ENCODE results near the gene ZNF581.

The ZNF581 gene

GRCh38 chr19:55663846-55664536, 20.5 kb downstream of the ZNF581 start:
- Histone ChIP-seq H4K91ac (ENCODE audit: low read depth, low read length) (no peak overlapping the region), H3K27ac (ENCODE audit: low read depth, low read length) (no peak overlapping the region), H2BK5ac (ENCODE audit: low read depth, low read length, poor library complexity) (no peak overlapping the region), H3K36me3 (ENCODE audit: control insufficient read depth in 1 of 2, insufficient read depth in 2 of 2, low read length in 2 of 2) (peaks cover 94% of the 10 kb centered on the region in 2 experiments), H3K9me3 (ENCODE audit: insufficient read depth, low read depth, low read length) (no peaks in the 10 kb centered on the region), H3K27me3 (ENCODE audit: insufficient read depth, low read length) (no peaks in the 10 kb centered on the region), H3K4me1 (ENCODE audit: control insufficient read depth in 1 of 2, insufficient read depth in 2 of 2, low read length in 2 of 2) (peaks cover 0 to 3% of the 10 kb centered on the region in 2 experiments), H2AK5ac (ENCODE audit: low read length) (no peak overlapping the region), H4K12ac (ENCODE audit: low read depth, low read length) (no peak overlapping the region), H3K18ac (ENCODE audit: low read length) (no peak overlapping the region), H3K4me3 (ENCODE audit: low read depth, low read length) (peak overlapping the region; percentile 1), H3K4ac (ENCODE audit: low read depth, low read length) (peak overlapping the region; percentile 15), H2BK120ac (ENCODE audit: insufficient read depth, low read length, poor library complexity) (no peak overlapping the region), H3K79me2 (ENCODE audit: control insufficient read depth, insufficient read depth, low read length, poor library complexity) (peaks cover 8% of the 10 kb centered on the region), H2AFZ (ENCODE audit: insufficient read depth, low read length, poor library complexity) (no peak overlapping the region), H4K8ac (ENCODE audit: low read depth, low read length) (no peak overlapping the region), H3K9ac (ENCODE audit: low read length) (no peak overlapping the region), H3K4me2 (ENCODE audit: low read length) (no peak overlapping the region), H3K14ac (ENCODE audit: low read length) (no peak overlapping the region), H2BK12ac (ENCODE audit: low read length) (no peak overlapping the region), H3K23ac (ENCODE audit: low read length) (no peak overlapping the region), H3K79me1 (ENCODE audit: low read length) (no peaks in the 10 kb centered on the region)
- whole genome bisulfite sequencing (ENCODE audit: extremely low coverage, insufficient coverage, insufficient read length): no CpG with 5 or more reads among the region's 20 CpGs
- no peak for DNase-seq

- Histone ChIP-seq H3K4me1 (ENCODE audit: control insufficient read depth in 1 of 2, insufficient read depth in 2 of 2, low read length in 2 of 2) (peaks cover 0 to 3% of the 10 kb centered on the region in 2 experiments), H3K36me3 (ENCODE audit: control insufficient read depth in 1 of 2, insufficient read depth in 2 of 2, low read length in 2 of 2) (peaks cover 87 to 92% of the 10 kb centered on the region in 2 experiments), H3K14ac (ENCODE audit: low read length) (no peak overlapping the region), H2BK5ac (ENCODE audit: low read depth, low read length, poor library complexity) (no peak overlapping the region), H3K9ac (ENCODE audit: low read length) (no peak overlapping the region), H3K4ac (ENCODE audit: low read depth, low read length) (peak overlapping the region; percentile 38), H2AFZ (ENCODE audit: insufficient read depth, low read length, poor library complexity) (no peak overlapping the region), H3K4me2 (ENCODE audit: low read length) (no peak overlapping the region), H4K12ac (ENCODE audit: low read depth, low read length) (no peak overlapping the region), H3K79me2 (ENCODE audit: control insufficient read depth, insufficient read depth, low read length, poor library complexity) (no peaks in the 10 kb centered on the region), H4K91ac (ENCODE audit: low read depth, low read length) (no peak overlapping the region), H2BK120ac (ENCODE audit: insufficient read depth, low read length, poor library complexity) (no peak overlapping the region), H2BK12ac (ENCODE audit: low read length) (no peak overlapping the region), H3K9me3 (ENCODE audit: insufficient read depth, low read depth, low read length) (peaks cover 2% of the 10 kb centered on the region), H4K8ac (ENCODE audit: low read depth, low read length) (no peak overlapping the region), H3K27ac (ENCODE audit: low read depth, low read length) (no peak overlapping the region), H2AK5ac (ENCODE audit: low read length) (no peak overlapping the region), H3K18ac (ENCODE audit: low read length) (peak overlapping the region; percentile 10), H3K4me3 (ENCODE audit: low read depth, low read length) (no peak overlapping the region), H3K27me3 (ENCODE audit: insufficient read depth, low read length) (no peaks in the 10 kb centered on the region), H3K23ac (ENCODE audit: low read length) (no peak overlapping the region), H3K79me1 (ENCODE audit: low read length) (no peaks in the 10 kb centered on the region)
- no peak for DNase-seq
- WGBS (ENCODE audit: extremely low coverage, insufficient coverage, insufficient read length): no CpG with 5 or more reads among the region's 12 CpGs
Observed at GRCh38 chr19:55666343-55667005, 23.0 kb downstream of the ZNF581 start.

GRCh38 chr19:55667006-55667381, 23.5 kb downstream of the ZNF581 start:
- Histone ChIP-seq H3K4me3 (ENCODE audit: low read depth, low read length) (no peak overlapping the region), H3K27me3 (ENCODE audit: insufficient read depth, low read length) (no peaks in the 10 kb centered on the region), H3K14ac (ENCODE audit: low read length) (no peak overlapping the region), H2AFZ (ENCODE audit: insufficient read depth, low read length, poor library complexity) (no peak overlapping the region), H3K23ac (ENCODE audit: low read length) (no peak overlapping the region), H2AK5ac (ENCODE audit: low read length) (no peak overlapping the region), H2BK5ac (ENCODE audit: low read depth, low read length, poor library complexity) (no peak overlapping the region), H3K4me1 (ENCODE audit: control insufficient read depth in 1 of 2, insufficient read depth in 2 of 2, low read length in 2 of 2) (peaks cover 0 to 3% of the 10 kb centered on the region in 2 experiments), H3K27ac (ENCODE audit: low read depth, low read length) (no peak overlapping the region), H3K36me3 (ENCODE audit: control insufficient read depth in 1 of 2, insufficient read depth in 2 of 2, low read length in 2 of 2) (peaks cover 82 to 89% of the 10 kb centered on the region in 2 experiments), H3K79me1 (ENCODE audit: low read length) (no peaks in the 10 kb centered on the region), H3K18ac (ENCODE audit: low read length) (peak overlapping the region; percentile 10), H4K8ac (ENCODE audit: low read depth, low read length) (no peak overlapping the region), H3K9me3 (ENCODE audit: insufficient read depth, low read depth, low read length) (peaks cover 2% of the 10 kb centered on the region), H3K4ac (ENCODE audit: low read depth, low read length) (peak overlapping the region; percentile 30), H4K91ac (ENCODE audit: low read depth, low read length) (no peak overlapping the region), H4K12ac (ENCODE audit: low read depth, low read length) (no peak overlapping the region), H2BK120ac (ENCODE audit: insufficient read depth, low read length, poor library complexity) (no peak overlapping the region), H3K4me2 (ENCODE audit: low read length) (no peak overlapping the region), H3K79me2 (ENCODE audit: control insufficient read depth, insufficient read depth, low read length, poor library complexity) (no peaks in the 10 kb centered on the region), H2BK12ac (ENCODE audit: low read length) (no peak overlapping the region), H3K9ac (ENCODE audit: low read length) (no peak overlapping the region)
- DNase-seq: no peak
- no CpG with 5 or more reads among the region's 4 CpGs for WGBS (ENCODE audit: extremely low coverage, insufficient coverage, insufficient read length)

- H3K79me2 ChIP-seq (ENCODE audit: control insufficient read depth, insufficient read depth, low read length, poor library complexity): no peaks in the 10 kb centered on the region
- no peak overlapping the region for H3K9ac ChIP-seq (ENCODE audit: low read length)
- H3K23ac ChIP-seq (ENCODE audit: low read length): no peak overlapping the region
- H3K79me1 ChIP-seq (ENCODE audit: low read length): no peaks in the 10 kb centered on the region
- H2BK120ac ChIP-seq (ENCODE audit: insufficient read depth, low read length, poor library complexity): no peak overlapping the region
- H3K4me1 ChIP-seq (ENCODE audit: control insufficient read depth in 1 of 2, insufficient read depth in 2 of 2, low read length in 2 of 2): peaks cover 0 to 3% of the 10 kb centered on the region in 2 experiments
- H3K4me3 ChIP-seq (ENCODE audit: low read depth, low read length): no peak overlapping the region
- H4K12ac ChIP-seq (ENCODE audit: low read depth, low read length): no peak overlapping the region
- H2AK5ac ChIP-seq (ENCODE audit: low read length): no peak overlapping the region
- H3K14ac ChIP-seq (ENCODE audit: low read length): no peak overlapping the region
- no peak overlapping the region for H3K18ac ChIP-seq (ENCODE audit: low read length)
- H3K4me2 ChIP-seq (ENCODE audit: low read length): no peak overlapping the region
- no peaks in the 10 kb centered on the region for H3K27me3 ChIP-seq (ENCODE audit: insufficient read depth, low read length)
- DNase-seq: no peak
- no peak overlapping the region for H3K4ac ChIP-seq (ENCODE audit: low read depth, low read length)
- no peak overlapping the region for H4K8ac ChIP-seq (ENCODE audit: low read depth, low read length)
- no peak overlapping the region for H2BK12ac ChIP-seq (ENCODE audit: low read length)
- no peak overlapping the region for H2BK5ac ChIP-seq (ENCODE audit: low read depth, low read length, poor library complexity)
- H3K36me3 ChIP-seq (ENCODE audit: control insufficient read depth in 1 of 2, insufficient read depth in 2 of 2, low read length in 2 of 2): peaks cover 80 to 88% of the 10 kb centered on the region in 2 experiments
- H3K9me3 ChIP-seq (ENCODE audit: insufficient read depth, low read depth, low read length): peaks cover 2% of the 10 kb centered on the region
- no CpG with 5 or more reads among the region's 12 CpGs for WGBS (ENCODE audit: extremely low coverage, insufficient coverage, insufficient read length)
- no peak overlapping the region for H2AFZ ChIP-seq (ENCODE audit: insufficient read depth, low read length, poor library complexity)
- no peak overlapping the region for H3K27ac ChIP-seq (ENCODE audit: low read depth, low read length)
- H4K91ac ChIP-seq (ENCODE audit: low read depth, low read length): no peak overlapping the region
Observed at GRCh38 chr19:55667511-55667910, 24.1 kb downstream of the ZNF581 start.
